GM19023 (cell line): ENCODE results near the gene PCDHGB2.
"Not testable (repeated sequence)": the region's sequence is repeated elsewhere in the genome, so short reads cannot be mapped to it uniquely, and the experiment has no call there.

Experiments
- ATAC-seq: cut with Tn5 transposase; IDR thresholded peaks from one replicate; pipeline ENCODE4 v1.9.1; 2021; ENCODE audit warnings: mild to moderate bottlenecking, moderate library complexity; ENCODE audit not compliant: unreplicated experiment

The PCDHGB2 gene

GRCh38 chr5:141359790-141360426, at the start of gene PCDHGB2:
Gene PCDHGB2 (plus strand): TSS chr5:141359994. CDS start chr5:141360136, 142 bp downstream.
- no peak for ATAC-seq

GRCh38 chr5:141313711-141314110, 46.1 kb upstream of the PCDHGB2 start:
- no peak for ATAC-seq

DNA sequence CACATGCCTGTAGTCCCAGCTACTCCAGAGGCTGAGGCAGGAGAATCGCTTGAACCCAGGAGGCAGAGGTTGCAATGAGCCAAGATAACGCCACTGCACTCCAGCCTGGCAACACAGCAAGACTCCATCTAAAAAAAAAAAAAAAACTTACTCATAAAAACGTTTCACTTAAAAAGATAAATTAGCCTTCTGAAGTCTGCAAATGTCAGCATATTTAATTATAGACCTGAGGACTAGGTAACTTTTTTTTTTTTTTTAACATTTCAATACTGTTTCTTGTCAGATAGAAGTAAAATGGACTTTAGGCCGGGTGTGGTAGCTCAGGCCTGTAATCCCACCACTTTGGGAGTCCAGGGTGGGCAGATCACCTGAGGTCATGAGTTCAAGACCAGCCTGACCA, 42.8 kb upstream of the PCDHGB2 start:
- ATAC-seq, result not testable (repeated sequence)

- ATAC-seq, result no peak
These were observed 40.6 kb upstream of the PCDHGB2 start for GRCh38 chr5:141319202-141319601.

DNA sequence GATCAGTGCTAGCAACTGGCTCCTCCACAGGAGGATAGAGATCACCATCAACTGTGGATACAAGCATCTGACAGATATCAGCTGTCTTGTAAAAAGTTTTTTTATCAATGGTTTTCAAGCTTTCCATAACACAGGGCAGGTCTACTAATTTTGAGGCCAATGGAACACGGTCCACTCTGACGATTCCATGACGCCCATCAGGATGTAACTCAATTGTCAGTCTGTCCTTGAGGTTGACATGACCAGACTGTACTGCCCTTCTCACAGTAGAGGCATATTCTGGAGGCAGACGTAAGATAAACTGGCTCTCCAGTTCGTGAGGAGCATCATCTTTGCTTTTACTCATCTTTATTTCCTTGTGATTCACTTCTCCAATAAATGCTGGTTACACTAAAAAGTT, 40.1 kb upstream of the PCDHGB2 start:
- no peak for ATAC-seq

GRCh38 chr5:141320225-141321169, 39.3 kb upstream of the PCDHGB2 start, which contains the start of gene TAF7:
Gene TAF7 (minus strand): TSS chr5:141320784. CDS start chr5:141320044, 740 bp downstream.
- peak; percentile 97 for ATAC-seq

- ATAC-seq, result no peak
These were observed 37.5 kb upstream of the PCDHGB2 start for GRCh38 chr5:141322261-141322660.

- ATAC-seq, result peak; percentile 89
These were observed 33.5 kb upstream of the PCDHGB2 start for GRCh38 chr5:141326088-141326854.

DNA sequence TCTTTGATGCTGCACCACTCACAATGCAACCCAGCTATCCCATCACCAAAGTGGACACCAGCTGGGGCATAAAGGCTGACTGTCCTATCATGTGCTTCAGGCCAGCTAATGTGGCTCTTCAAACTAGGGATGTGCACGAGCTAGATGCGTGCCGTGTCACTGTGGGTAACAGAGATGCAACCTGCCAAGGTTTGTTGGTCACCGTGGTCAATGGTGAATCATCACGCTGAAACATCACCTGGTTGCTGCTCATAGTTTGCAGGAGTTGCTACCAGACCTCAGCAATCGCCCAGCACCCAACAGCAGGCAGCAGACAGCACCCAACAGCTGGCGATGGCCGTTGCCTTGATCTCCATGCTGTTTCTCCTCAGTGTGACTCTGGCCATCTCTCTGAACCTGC, 31.6 kb upstream of the PCDHGB2 start:
- no peak for ATAC-seq

DNA sequence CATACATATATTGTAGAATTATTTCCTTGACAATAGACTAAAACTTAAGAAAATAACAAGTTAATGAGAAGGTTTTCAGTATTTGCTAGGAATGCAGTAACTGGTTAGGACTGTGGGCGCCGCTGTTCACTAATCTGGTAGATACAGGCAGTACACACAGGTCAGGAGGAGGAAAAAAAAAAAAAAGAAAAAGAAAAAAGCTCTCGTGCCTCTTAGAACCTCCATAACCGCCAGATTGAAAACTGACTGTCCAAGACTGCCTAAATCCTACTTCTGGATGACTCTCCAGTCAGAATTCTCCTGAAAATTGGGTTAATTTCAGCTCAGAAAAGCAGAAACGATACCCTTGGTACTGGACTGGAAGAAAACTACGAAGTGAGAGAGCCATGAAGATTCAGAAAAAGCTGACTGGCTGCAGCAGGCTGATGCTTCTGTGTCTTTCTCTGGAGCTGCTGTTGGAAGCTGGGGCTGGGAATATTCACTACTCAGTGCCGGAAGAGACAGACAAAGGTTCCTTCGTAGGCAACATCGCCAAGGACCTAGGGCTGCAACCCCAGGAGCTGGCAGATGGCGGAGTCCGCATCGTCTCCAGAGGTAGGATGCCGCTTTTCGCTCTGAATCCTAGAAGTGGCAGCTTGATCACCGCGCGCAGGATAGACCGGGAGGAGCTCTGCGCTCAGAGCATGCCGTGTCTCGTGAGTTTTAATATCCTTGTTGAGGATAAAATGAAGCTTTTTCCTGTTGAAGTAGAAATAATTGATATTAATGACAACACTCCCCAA, 29.3 kb upstream of the PCDHGB2 start, which contains the start of gene PCDHGA1:
TSS of gene PCDHGA1 (plus strand) at position 216 of the 782 bp plus-strand sequence.
- no peak for ATAC-seq

- ATAC-seq, result not testable (repeated sequence)
These were observed 27.2 kb upstream of the PCDHGB2 start for GRCh38 chr5:141332571-141332970.

GRCh38 chr5:141338538-141339306, 21.1 kb upstream of the PCDHGB2 start, which contains the start of gene PCDHGA2:
Gene PCDHGA2 (plus strand): TSS chr5:141338760.
- ATAC-seq, result no peak

DNA sequence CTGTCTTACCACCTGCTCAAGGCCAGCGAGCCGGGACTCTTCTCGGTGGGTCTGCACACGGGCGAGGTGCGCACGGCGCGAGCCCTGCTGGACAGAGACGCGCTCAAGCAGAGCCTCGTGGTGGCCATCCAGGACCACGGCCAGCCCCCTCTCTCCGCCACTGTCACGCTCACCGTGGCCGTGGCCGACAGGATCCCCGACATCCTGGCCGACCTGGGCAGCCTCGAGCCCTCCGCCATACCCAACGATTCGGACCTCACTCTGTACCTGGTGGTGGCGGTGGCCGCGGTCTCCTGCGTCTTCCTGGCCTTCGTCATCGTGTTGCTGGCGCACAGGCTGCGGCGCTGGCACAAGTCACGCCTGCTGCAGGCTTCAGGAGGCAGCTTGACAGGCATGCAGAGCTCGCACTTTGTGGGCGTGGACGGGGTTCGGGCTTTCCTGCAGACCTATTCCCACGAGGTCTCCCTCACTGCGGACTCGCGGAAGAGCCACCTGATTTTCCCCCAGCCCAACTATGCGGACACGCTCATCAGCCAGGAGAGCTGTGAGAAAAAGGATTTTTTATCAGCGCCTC, 18.9 kb upstream of the PCDHGB2 start:
- not testable (repeated sequence) for ATAC-seq

DNA sequence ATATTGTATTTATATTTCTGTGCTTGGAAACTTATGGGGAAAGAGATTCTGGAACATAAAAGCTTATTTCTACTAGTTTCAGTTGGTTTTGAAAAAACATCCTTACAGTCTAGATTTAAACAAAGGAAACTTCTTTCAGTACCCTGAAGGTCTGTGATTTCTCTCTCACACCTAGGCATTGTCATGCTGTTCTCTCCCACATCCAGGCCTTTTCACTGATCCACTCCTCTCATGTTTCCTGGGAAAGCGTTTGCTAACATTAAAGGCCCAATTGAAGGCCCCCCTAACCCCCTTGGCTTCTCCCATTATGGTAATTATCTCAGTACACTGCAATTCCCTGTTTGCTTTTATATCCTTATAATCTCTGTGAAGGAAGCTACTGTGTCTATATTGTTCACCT, 17.0 kb upstream of the PCDHGB2 start:
- no peak for ATAC-seq

DNA sequence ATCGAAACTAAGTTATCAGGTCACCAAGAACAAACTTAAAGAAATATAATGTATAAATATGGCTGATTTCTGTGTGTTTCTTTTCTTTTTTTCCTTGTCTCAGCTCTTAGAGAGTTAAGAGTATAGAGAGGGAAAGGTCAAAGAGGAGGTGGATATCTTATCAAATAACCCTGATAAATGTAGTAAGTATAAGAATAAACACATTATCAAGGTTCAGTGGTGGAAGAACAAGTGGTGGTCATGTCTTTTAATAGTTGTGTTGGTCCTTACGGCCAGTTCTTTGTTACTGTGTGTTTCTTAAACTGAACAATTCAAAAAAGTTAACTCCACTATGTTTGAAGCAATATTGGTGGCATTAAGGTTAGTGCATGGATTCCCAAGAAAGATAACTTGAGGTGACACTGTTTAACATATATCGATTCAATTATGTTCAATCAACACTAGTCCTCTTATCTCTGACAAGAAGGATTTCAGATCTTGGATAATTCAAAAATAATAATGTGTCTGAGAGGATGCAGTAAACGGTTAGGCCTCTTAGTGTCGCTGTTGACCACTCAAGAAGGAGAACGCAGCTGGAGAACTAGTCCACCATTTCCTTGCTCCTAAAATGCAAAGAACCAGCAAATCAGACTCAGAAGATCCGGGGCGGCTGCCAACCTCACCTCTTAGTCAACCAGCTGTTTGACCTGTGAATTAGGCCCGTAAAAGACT, 16.4 kb upstream of the PCDHGB2 start, which contains the start of gene PCDHGA3:
TSS of gene PCDHGA3 (plus strand) at position 588 of the 711 bp plus-strand sequence. CDS start 205 bp downstream, outside the sequence.
- no peak for ATAC-seq

- ATAC-seq, result no peak
These were observed 15.8 kb upstream of the PCDHGB2 start for GRCh38 chr5:141343953-141344463.

- ATAC-seq, result no peak
These were observed 14.5 kb upstream of the PCDHGB2 start for GRCh38 chr5:141345327-141345726.

- ATAC-seq, result not testable (repeated sequence)
These were observed 13.8 kb upstream of the PCDHGB2 start for GRCh38 chr5:141346017-141346416.
